ENCODE measurements around the gene ENTPD6. TPM values are rescaled to one million over a fixed set of nuclear protein-coding genes. Genes with fewer than 3 reads are reported as not detected.

Gene ENTPD6
- total RNA-seq, 6 experiments from 2014 or later, result 28.8 to 48.4 (median 34.6) TPM

DNA sequence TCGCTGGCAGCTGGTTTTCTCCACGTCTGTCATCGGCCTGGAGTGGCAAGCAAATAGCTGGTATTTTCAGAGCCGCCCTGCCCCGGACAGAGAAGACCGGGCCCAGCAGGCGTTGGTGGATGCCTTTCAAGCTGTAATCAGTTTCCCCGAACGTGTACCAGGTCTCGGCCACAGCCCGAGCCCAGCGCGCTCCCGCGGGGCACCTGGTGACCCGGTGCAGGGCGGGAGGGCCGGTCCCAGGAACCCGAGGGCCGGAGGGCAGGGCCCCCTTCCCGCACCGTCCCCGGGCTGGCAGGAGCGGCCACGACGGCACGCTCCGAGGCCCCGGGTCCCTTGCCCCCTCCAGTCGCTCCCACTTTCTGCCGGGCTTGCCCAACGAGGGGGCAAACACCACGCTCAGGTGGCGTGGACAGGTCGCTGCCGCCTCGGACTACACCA lies 52.0 kb downstream of the ENTPD6 start:
- Histone ChIP-seq H3K4me3 (peak overlapping the region; percentile 85 to 95 (median 86)), H3K27ac (peak overlapping the region; percentile 82 to 86 (median 86)), H3K36me3 (no peaks in the 10 kb centered on the region), H3K9me3 (no peaks in the 10 kb centered on the region), H3K27me3 (no peaks in the 10 kb centered on the region), H3K4me1 (peaks cover 0 to 12% (median 3%) of the 10 kb centered on the region in 4 donors)
- WGBS (ENCODE audit: insufficient coverage, low coverage, low lambda C conversion rate, missing lambda C conversion rate), result 0% methylated on average over 5 of the region's 37 CpGs
- TF ChIP-seq, protein P1, sequence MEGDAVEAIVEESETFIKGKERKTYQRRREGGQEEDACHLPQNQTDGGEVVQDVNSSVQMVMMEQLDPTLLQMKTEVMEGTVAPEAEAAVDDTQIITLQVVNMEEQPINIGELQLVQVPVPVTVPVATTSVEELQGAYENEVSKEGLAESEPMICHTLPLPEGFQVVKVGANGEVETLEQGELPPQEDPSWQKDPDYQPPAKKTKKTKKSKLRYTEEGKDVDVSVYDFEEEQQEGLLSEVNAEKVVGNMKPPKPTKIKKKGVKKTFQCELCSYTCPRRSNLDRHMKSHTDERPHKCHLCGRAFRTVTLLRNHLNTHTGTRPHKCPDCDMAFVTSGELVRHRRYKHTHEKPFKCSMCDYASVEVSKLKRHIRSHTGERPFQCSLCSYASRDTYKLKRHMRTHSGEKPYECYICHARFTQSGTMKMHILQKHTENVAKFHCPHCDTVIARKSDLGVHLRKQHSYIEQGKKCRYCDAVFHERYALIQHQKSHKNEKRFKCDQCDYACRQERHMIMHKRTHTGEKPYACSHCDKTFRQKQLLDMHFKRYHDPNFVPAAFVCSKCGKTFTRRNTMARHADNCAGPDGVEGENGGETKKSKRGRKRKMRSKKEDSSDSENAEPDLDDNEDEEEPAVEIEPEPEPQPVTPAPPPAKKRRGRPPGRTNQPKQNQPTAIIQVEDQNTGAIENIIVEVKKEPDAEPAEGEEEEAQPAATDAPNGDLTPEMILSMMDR (IDR thresholded peaks at IDR 0.05), result no peak
- no peak for TF ChIP-seq POLR2A (IDR thresholded peaks at IDR 0.05)
- no peak for DNase-seq
- ATAC-seq, result peak; percentile 72 to 84 (median 80)
- intact Hi-C loops (cut with DNase I), result no loop called here

DNA sequence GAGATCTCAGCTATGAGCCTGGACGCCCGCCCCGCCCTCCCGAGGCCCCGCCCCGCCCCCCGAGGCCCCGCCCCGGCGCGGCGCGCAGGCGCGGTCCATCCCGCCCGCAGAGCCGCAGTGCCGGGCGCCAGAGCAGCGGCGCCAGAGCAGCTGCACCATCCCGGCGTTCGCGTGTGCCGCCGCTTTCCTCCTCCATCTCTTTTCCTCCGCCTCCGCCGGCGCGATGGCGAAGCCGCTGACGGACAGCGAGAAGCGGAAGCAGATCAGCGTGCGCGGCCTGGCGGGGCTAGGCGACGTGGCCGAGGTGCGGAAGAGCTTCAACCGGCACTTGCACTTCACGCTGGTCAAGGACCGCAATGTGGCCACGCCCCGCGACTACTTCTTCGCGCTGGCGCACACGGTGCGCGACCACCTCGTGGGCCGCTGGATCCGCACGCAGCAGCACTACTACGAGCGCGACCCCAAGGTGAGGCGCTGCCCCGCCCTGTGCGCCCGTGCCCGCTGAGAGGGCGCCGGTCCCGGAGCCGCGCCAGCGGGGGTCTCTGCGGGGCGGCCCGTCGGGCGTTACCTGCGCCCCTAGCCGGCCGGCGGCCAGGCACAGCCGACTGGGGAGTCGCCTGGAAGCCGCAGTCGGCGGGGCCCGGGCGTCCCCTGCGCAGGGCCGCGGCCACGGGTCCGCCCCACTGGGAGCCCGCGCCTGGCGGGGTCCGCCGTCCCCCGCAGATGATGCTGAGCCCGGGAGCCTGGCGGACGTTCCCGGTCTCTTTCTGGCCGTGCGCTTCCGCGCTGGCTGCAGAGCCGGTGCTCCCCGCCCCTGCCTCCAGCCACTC lies 52.7 kb downstream of the ENTPD6 start, which contains the start of gene PYGB:
PYGB (plus strand) TSS at position 130 of the 830 bp plus-strand sequence; CDS start at position 224, 94 bp downstream.
- Histone ChIP-seq H3K27ac (peak within 1 kb of the TSS; percentile 82 to 86 (median 86)), H3K27me3 (no peaks in the 10 kb centered on the region), H3K9me3 (no peaks in the 10 kb centered on the region), H3K4me3 (peak within 1 kb of the TSS; percentile 85 to 95 (median 86)), H3K36me3 (no peaks in the 10 kb centered on the region), H3K4me1 (peaks cover 0 to 12% (median 3%) of the 10 kb centered on the region in 4 donors)
- TF ChIP-seq POLR2A (IDR thresholded peaks at IDR 0.05), result peak; percentile 93
- TF ChIP-seq, protein P1 (IDR thresholded peaks at IDR 0.05), result no peak
- DNase-seq (peak; percentile 86 to 87 (median 87)), ATAC-seq (peak; percentile 85 to 94 (median 88))
- WGBS (ENCODE audit: insufficient coverage, low coverage, low lambda C conversion rate, missing lambda C conversion rate), result 0% methylated on average over 29 of the region's 113 CpGs
- intact Hi-C loops (cut with DNase I), result no loop called here

DNA sequence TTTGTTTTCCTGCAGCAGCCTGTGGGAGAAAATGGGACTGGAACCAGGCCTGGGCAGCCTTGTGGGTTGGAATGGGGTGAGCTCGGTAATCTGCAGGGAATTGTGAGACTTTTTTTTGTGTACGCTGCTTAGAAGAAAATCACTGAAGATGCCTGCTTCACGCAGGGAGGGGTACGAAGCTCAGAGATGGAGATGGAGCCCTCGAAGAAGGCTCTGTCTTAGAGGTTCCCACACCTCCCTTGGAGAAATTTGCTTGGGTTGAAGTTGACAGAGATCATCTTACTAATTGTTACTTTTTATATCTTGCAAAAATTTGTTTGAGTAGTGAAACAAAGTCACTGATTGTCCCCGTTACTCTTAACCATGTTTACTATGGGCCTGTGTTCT lies 53.3 kb downstream of the ENTPD6 start:
- H3K4me1 ChIP-seq, result peaks cover 0 to 12% (median 3%) of the 10 kb centered on the region in 4 donors
- H3K27ac ChIP-seq, result peak overlapping the region in 1 of 3 donors; percentile 70

DNA sequence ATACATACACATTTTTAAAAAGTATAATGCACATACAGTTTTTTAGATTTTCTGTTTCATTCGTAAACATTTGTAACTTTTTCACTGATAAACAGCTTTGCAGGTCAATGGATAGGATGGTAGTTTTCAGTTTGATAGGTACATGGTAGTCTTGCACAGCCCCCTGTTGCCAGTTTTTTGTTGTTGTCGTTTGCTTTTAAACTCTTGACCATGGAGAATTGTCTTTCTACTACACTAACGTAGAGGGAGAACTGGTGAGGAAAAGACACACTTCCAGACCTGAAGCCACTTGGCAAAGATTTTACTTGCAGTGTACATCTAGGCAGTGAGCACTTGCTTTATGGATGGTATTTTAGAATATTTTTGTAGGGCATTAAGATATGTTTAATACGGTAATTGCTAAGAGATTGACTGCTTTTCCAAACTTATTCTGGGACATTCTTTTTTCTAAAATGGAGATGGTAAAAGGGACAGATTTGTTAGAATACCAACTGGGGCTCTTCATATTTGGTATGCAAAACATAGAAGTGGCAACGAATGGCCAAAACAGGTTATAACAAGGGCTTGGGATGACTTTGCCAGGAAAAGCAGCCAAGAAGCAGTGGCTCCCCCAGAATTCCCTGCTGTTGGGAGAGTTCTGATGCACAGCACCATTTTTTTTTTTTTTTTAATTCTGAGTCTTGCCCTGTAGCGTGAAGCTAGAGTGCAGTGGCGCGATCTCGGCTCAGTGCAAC lies 53.9 kb downstream of the ENTPD6 start:
- Histone ChIP-seq H3K27me3 (no peaks in the 10 kb centered on the region), H3K9me3 (no peaks in the 10 kb centered on the region), H3K36me3 (no peaks in the 10 kb centered on the region), H3K4me3 (peak overlapping the region in 1 of 3 donors; percentile 95), H3K4me1 (peaks cover 0 to 12% (median 3%) of the 10 kb centered on the region in 4 donors), H3K27ac (no peak overlapping the region)
- no peak for TF ChIP-seq POLR2A (IDR thresholded peaks at IDR 0.05)
- TF ChIP-seq, protein P1 (IDR thresholded peaks at IDR 0.05), result no peak
- DNase-seq (no peak), ATAC-seq (no peak)
- intact Hi-C loops (cut with DNase I), result no loop called here
- 66% methylated on average over 9 of the region's 9 CpGs for WGBS (ENCODE audit: insufficient coverage, low coverage, low lambda C conversion rate, missing lambda C conversion rate)

More for the DNA sequence above, 53.3 kb downstream of the ENTPD6 start:
- Histone ChIP-seq H3K27me3 (no peaks in the 10 kb centered on the region), H3K36me3 (no peaks in the 10 kb centered on the region), H3K4me3 (peak overlapping the region; percentile 85 to 95 (median 86)), H3K9me3 (no peaks in the 10 kb centered on the region)
- DNase-seq, result no peak
- intact Hi-C loops (cut with DNase I), result no loop called here
- ATAC-seq, result no peak
- 24% methylated on average over 6 of the region's 6 CpGs for WGBS (ENCODE audit: insufficient coverage, low coverage, low lambda C conversion rate, missing lambda C conversion rate)
- TF ChIP-seq, protein P1 (IDR thresholded peaks at IDR 0.05), result no peak
- TF ChIP-seq POLR2A (IDR thresholded peaks at IDR 0.05), result no peak

Measured in right lobe of liver (tissue), 6 donors.